ENCODE data around the gene ACOT7.

DNA sequence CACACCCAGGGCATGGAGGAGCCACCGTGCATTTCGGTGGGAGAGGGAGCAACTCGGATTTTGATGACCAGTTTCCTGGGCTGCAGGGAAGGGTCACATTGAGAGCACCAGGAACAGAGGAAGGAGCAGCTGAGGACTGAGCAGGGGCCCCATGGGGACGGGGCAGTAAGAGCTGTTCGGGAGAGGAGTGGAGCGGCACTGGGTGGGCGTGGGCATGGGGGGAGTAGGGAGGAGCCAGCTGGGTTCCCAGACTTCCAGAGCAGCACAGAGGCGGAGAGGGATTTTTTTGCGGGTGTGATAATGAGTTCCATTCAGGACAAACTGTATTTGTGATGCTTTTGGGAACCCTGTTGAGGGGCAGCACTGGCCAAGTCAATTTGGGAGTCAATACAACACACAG lies 115.3 kb downstream of the ACOT7 start:
- TF ChIP-seq, protein P1, sequence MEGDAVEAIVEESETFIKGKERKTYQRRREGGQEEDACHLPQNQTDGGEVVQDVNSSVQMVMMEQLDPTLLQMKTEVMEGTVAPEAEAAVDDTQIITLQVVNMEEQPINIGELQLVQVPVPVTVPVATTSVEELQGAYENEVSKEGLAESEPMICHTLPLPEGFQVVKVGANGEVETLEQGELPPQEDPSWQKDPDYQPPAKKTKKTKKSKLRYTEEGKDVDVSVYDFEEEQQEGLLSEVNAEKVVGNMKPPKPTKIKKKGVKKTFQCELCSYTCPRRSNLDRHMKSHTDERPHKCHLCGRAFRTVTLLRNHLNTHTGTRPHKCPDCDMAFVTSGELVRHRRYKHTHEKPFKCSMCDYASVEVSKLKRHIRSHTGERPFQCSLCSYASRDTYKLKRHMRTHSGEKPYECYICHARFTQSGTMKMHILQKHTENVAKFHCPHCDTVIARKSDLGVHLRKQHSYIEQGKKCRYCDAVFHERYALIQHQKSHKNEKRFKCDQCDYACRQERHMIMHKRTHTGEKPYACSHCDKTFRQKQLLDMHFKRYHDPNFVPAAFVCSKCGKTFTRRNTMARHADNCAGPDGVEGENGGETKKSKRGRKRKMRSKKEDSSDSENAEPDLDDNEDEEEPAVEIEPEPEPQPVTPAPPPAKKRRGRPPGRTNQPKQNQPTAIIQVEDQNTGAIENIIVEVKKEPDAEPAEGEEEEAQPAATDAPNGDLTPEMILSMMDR (IDR thresholded peaks at IDR 0.05) = no peak
- no peak for TF ChIP-seq POLR2A (IDR thresholded peaks at IDR 0.05)

All from lower leg skin (tissue), 3 donors.